ENCODE results near the gene PDE1C. TPM values are rescaled to one million over a fixed set of nuclear protein-coding genes. Genes with fewer than 3 reads are reported as not detected.

The PDE1C gene
- total RNA-seq, 5 donors from 2014 or later (not counting 1 experiment from before 2014, with no cell fraction given) = not detected

- no peaks in the 10 kb centered on the region for H3K4me1 Mint-ChIP-seq
- Histone ChIP-seq H3K9me3 (no peaks in the 10 kb centered on the region), H3K27me3 (replicated peaks in 1 of 2; ENCODE audit: control insufficient read depth in 2 of 2, extremely low read depth in 1 of 2, insufficient read depth in 2 of 2, low read length in 1 of 2) (peaks cover 0 to 3% of the 10 kb centered on the region in 2 experiments), H3K27ac (ENCODE audit: low read length) (no peak overlapping the region), H3K4me3 (ENCODE audit: control insufficient read depth in 1 of 2, extremely low read depth in 1 of 2, low read length in 1 of 2) (no peak overlapping the region), H3K36me3 (ENCODE audit: control insufficient read depth in 2 of 2, extremely low read depth in 1 of 2, insufficient read depth in 1 of 2, low read length in 1 of 2) (no peaks in the 10 kb centered on the region), H3K4me1 (ENCODE audit: control insufficient read depth in 1 of 2, extremely low read depth in 1 of 2, insufficient read depth in 2 of 2, low read length in 2 of 2) (no peaks in the 10 kb centered on the region)
- no peak for ATAC-seq (replicated peaks in 1 of 4)
- no peaks in the 10 kb centered on the region for H3K27me3 Mint-ChIP-seq
- POLR2A ChIA-PET = no interaction called here
- no peak for DNase-seq
- CTCF ChIA-PET = no interaction called here
- peaks cover 2 to 14% (median 11%) of the 10 kb centered on the region in 3 donors for H3K9me3 Mint-ChIP-seq
- WGBS (ENCODE audit: insufficient coverage) = no CpG with 5 or more reads among the region's 6 CpGs
- no peak overlapping the region for H3K4me3 Mint-ChIP-seq
- H3K36me3 Mint-ChIP-seq = no peaks in the 10 kb centered on the region
- no peak overlapping the region for H3K27ac Mint-ChIP-seq
Observed at GRCh38 chr7:31925753-31926454, 144.3 kb downstream of the PDE1C start.

- Histone ChIP-seq H3K27ac (ENCODE audit: low read length) (no peak overlapping the region), H3K27me3 (replicated peaks in 1 of 2; ENCODE audit: control insufficient read depth in 2 of 2, extremely low read depth in 1 of 2, insufficient read depth in 2 of 2, low read length in 1 of 2) (peaks cover 0 to 3% of the 10 kb centered on the region in 2 experiments), H3K4me3 (ENCODE audit: control insufficient read depth in 1 of 2, extremely low read depth in 1 of 2, low read length in 1 of 2) (no peak overlapping the region), H3K9me3 (no peaks in the 10 kb centered on the region), H3K4me1 (ENCODE audit: control insufficient read depth in 1 of 2, extremely low read depth in 1 of 2, insufficient read depth in 2 of 2, low read length in 2 of 2) (no peaks in the 10 kb centered on the region), H3K36me3 (ENCODE audit: control insufficient read depth in 2 of 2, extremely low read depth in 1 of 2, insufficient read depth in 1 of 2, low read length in 1 of 2) (no peaks in the 10 kb centered on the region)
- Mint-ChIP-seq H3K9me3 (peaks cover 2 to 15% (median 9%) of the 10 kb centered on the region in 3 donors), H3K27ac (no peak overlapping the region), H3K4me3 (no peak overlapping the region), H3K36me3 (no peaks in the 10 kb centered on the region), H3K4me1 (no peaks in the 10 kb centered on the region), H3K27me3 (no peaks in the 10 kb centered on the region)
- CTCF ChIA-PET = no interaction called here
- POLR2A ChIA-PET = no interaction called here
- no peak for ATAC-seq (replicated peaks in 1 of 4)
- DNase-seq = no peak
- WGBS (ENCODE audit: insufficient coverage) = no CpG with 5 or more reads among the region's 2 CpGs
Observed at GRCh38 chr7:31924251-31924650, 146.0 kb downstream of the PDE1C start.

- Mint-ChIP-seq H3K4me3 (no peak overlapping the region), H3K27me3 (no peaks in the 10 kb centered on the region), H3K4me1 (no peaks in the 10 kb centered on the region), H3K36me3 (no peaks in the 10 kb centered on the region), H3K27ac (no peak overlapping the region), H3K9me3 (peaks cover 2 to 14% (median 5%) of the 10 kb centered on the region in 3 donors)
- Histone ChIP-seq H3K27ac (ENCODE audit: low read length) (no peak overlapping the region), H3K4me3 (ENCODE audit: control insufficient read depth in 1 of 2, extremely low read depth in 1 of 2, low read length in 1 of 2) (no peak overlapping the region), H3K36me3 (ENCODE audit: control insufficient read depth in 2 of 2, extremely low read depth in 1 of 2, insufficient read depth in 1 of 2, low read length in 1 of 2) (no peaks in the 10 kb centered on the region), H3K9me3 (no peaks in the 10 kb centered on the region), H3K4me1 (ENCODE audit: control insufficient read depth in 1 of 2, extremely low read depth in 1 of 2, insufficient read depth in 2 of 2, low read length in 2 of 2) (no peaks in the 10 kb centered on the region), H3K27me3 (replicated peaks in 1 of 2; ENCODE audit: control insufficient read depth in 2 of 2, extremely low read depth in 1 of 2, insufficient read depth in 2 of 2, low read length in 1 of 2) (peaks cover 0 to 3% of the 10 kb centered on the region in 2 experiments)
- no peak for DNase-seq
- ChIA-PET CTCF (no interaction called here), POLR2A (interaction anchor here in 1 of 2 donors (0.6 kb wide), 1 partner anchor 26 kb away, joined by 3 read pairs; no protein-coding TSS in a partner anchor)
- ATAC-seq (replicated peaks in 1 of 4) = no peak
- no CpG with 5 or more reads among the region's 2 CpGs for WGBS (ENCODE audit: insufficient coverage)
Observed at GRCh38 chr7:31922848-31923247, 147.4 kb downstream of the PDE1C start.

- Mint-ChIP-seq H3K36me3 (no peaks in the 10 kb centered on the region), H3K4me1 (no peaks in the 10 kb centered on the region), H3K27ac (no peak overlapping the region), H3K9me3 (peaks cover 2 to 11% (median 4%) of the 10 kb centered on the region in 3 donors), H3K27me3 (no peaks in the 10 kb centered on the region), H3K4me3 (no peak overlapping the region)
- Histone ChIP-seq H3K27me3 (replicated peaks in 1 of 2; ENCODE audit: control insufficient read depth in 2 of 2, extremely low read depth in 1 of 2, insufficient read depth in 2 of 2, low read length in 1 of 2) (no peaks in the 10 kb centered on the region), H3K4me3 (ENCODE audit: control insufficient read depth in 1 of 2, extremely low read depth in 1 of 2, low read length in 1 of 2) (no peak overlapping the region), H3K27ac (ENCODE audit: low read length) (no peak overlapping the region), H3K9me3 (no peaks in the 10 kb centered on the region), H3K4me1 (ENCODE audit: control insufficient read depth in 1 of 2, extremely low read depth in 1 of 2, insufficient read depth in 2 of 2, low read length in 2 of 2) (no peaks in the 10 kb centered on the region), H3K36me3 (ENCODE audit: control insufficient read depth in 2 of 2, extremely low read depth in 1 of 2, insufficient read depth in 1 of 2, low read length in 1 of 2) (no peaks in the 10 kb centered on the region)
- POLR2A ChIA-PET = no interaction called here
- no peak for DNase-seq
- CTCF ChIA-PET = no interaction called here
- WGBS (ENCODE audit: insufficient coverage) = no CpG with 5 or more reads among the region's 3 CpGs
- no peak for ATAC-seq (replicated peaks in 1 of 4)
Observed at GRCh38 chr7:31921047-31921446, 149.2 kb downstream of the PDE1C start.

- no peaks in the 10 kb centered on the region for H3K4me1 ChIP-seq (ENCODE audit: control insufficient read depth in 1 of 2, extremely low read depth in 1 of 2, insufficient read depth in 2 of 2, low read length in 2 of 2)
- Mint-ChIP-seq H3K4me3 (no peak overlapping the region), H3K27ac (no peak overlapping the region), H3K36me3 (no peaks in the 10 kb centered on the region), H3K4me1 (no peaks in the 10 kb centered on the region), H3K27me3 (no peaks in the 10 kb centered on the region), H3K9me3 (peaks cover 2 to 9% (median 8%) of the 10 kb centered on the region in 3 donors)
- H3K27me3 ChIP-seq (replicated peaks in 1 of 2; ENCODE audit: control insufficient read depth in 2 of 2, extremely low read depth in 1 of 2, insufficient read depth in 2 of 2, low read length in 1 of 2) = no peaks in the 10 kb centered on the region
- H3K36me3 ChIP-seq (ENCODE audit: control insufficient read depth in 2 of 2, extremely low read depth in 1 of 2, insufficient read depth in 1 of 2, low read length in 1 of 2) = no peaks in the 10 kb centered on the region
- no peak overlapping the region for H3K4me3 ChIP-seq (ENCODE audit: control insufficient read depth in 1 of 2, extremely low read depth in 1 of 2, low read length in 1 of 2)
- WGBS (ENCODE audit: insufficient coverage) = 33% methylated on average over 1 of the region's 3 CpGs
- no peaks in the 10 kb centered on the region for H3K9me3 ChIP-seq
- ATAC-seq (replicated peaks in 1 of 4) = no peak
- no peak for DNase-seq
- ChIA-PET POLR2A (no interaction called here), CTCF (no interaction called here)
- no peak overlapping the region for H3K27ac ChIP-seq (ENCODE audit: low read length)
Observed at GRCh38 chr7:31919678-31920369, 150.4 kb downstream of the PDE1C start.

GRCh38 chr7:31918706-31919393 lies 151.4 kb downstream of the PDE1C start:
- Histone ChIP-seq H3K4me3 (ENCODE audit: control insufficient read depth in 1 of 2, extremely low read depth in 1 of 2, low read length in 1 of 2) (no peak overlapping the region), H3K27ac (ENCODE audit: low read length) (no peak overlapping the region), H3K27me3 (replicated peaks in 1 of 2; ENCODE audit: control insufficient read depth in 2 of 2, extremely low read depth in 1 of 2, insufficient read depth in 2 of 2, low read length in 1 of 2) (no peaks in the 10 kb centered on the region), H3K36me3 (ENCODE audit: control insufficient read depth in 2 of 2, extremely low read depth in 1 of 2, insufficient read depth in 1 of 2, low read length in 1 of 2) (no peaks in the 10 kb centered on the region), H3K4me1 (ENCODE audit: control insufficient read depth in 1 of 2, extremely low read depth in 1 of 2, insufficient read depth in 2 of 2, low read length in 2 of 2) (no peaks in the 10 kb centered on the region), H3K9me3 (no peaks in the 10 kb centered on the region)
- Mint-ChIP-seq H3K27me3 (no peaks in the 10 kb centered on the region), H3K9me3 (peaks cover 2 to 9% (median 8%) of the 10 kb centered on the region in 3 donors), H3K4me1 (no peaks in the 10 kb centered on the region), H3K36me3 (no peaks in the 10 kb centered on the region), H3K4me3 (no peak overlapping the region), H3K27ac (no peak overlapping the region)
- WGBS (ENCODE audit: insufficient coverage) = 43% methylated on average over 1 of the region's 7 CpGs
- ATAC-seq (replicated peaks in 1 of 4) (no peak), DNase-seq (no peak)
- POLR2A ChIA-PET = interaction anchor here in 1 of 2 donors (0.5 kb wide), 1 partner anchor 97 kb away, joined by 3 read pairs; no protein-coding TSS in a partner anchor
- CTCF ChIA-PET = no interaction called here
